RWPE2 (cell line): ENCODE results near the gene PDE4C.

Experiments
- ATAC-seq: fragments of 200-7000 bp; cut with Tn5 transposase; 3 replicates; pipeline ENCODE4 v1.9.1; 2021; ENCODE audit warnings: low read depth
- DNase-seq: peaks from one replicate; pipeline ENCODE4 v3.0.0-alpha.2; 2020; ENCODE audit warnings: low spot score
- H3K27ac ChIP-seq: fragments of 450-650 bp; 2 replicates; pipeline ENCODE4 v1.5.1; 2017; ENCODE audit warnings: mild to moderate bottlenecking; ENCODE audit not compliant: poor library complexity, severe bottlenecking
- H3K27me3 ChIP-seq: fragments of 250-450 bp; sonication (Bioruptor Pico); 2 replicates; pipeline ENCODE4 v1.5.1; 2021; ENCODE audit warnings: mild to moderate bottlenecking, moderate library complexity; ENCODE audit not compliant: insufficient read depth, poor library complexity, severe bottlenecking
- H3K36me3 ChIP-seq: fragments of 250-450 bp; sonication (Bioruptor Pico); 2 replicates; pipeline ENCODE4 v1.5.1; 2020; ENCODE audit warnings: low read depth, mild to moderate bottlenecking, moderate library complexity
- H3K4me1 ChIP-seq: fragments of 250-450 bp; sonication (Bioruptor Pico); 2 replicates; pipeline ENCODE4 v1.5.1; 2021; ENCODE audit warnings: mild to moderate bottlenecking, moderate library complexity; ENCODE audit not compliant: insufficient read depth, poor library complexity, severe bottlenecking
- H3K4me3 ChIP-seq: fragments of 250-450 bp; sonication (Bioruptor Pico); 2 replicates; pipeline ENCODE4 v1.5.1; 2021; ENCODE audit warnings: mild to moderate bottlenecking, moderate library complexity; ENCODE audit not compliant: severe bottlenecking
- H3K9me3 ChIP-seq: fragments of 250-450 bp; sonication (Bioruptor Pico); 2 replicates; pipeline ENCODE4 v1.5.1; 2021; ENCODE audit warnings: mild to moderate bottlenecking, moderate library complexity; ENCODE audit not compliant: severe bottlenecking
- TF ChIP-seq, protein P1 (sequence below): fragments of 450-650 bp; IDR thresholded peaks from one replicate; pipeline ENCODE4 v1.5.1; 2017; ENCODE audit warnings: mild to moderate bottlenecking, moderate library complexity; ENCODE audit not compliant: poor library complexity, severe bottlenecking

The PDE4C gene

DNA sequence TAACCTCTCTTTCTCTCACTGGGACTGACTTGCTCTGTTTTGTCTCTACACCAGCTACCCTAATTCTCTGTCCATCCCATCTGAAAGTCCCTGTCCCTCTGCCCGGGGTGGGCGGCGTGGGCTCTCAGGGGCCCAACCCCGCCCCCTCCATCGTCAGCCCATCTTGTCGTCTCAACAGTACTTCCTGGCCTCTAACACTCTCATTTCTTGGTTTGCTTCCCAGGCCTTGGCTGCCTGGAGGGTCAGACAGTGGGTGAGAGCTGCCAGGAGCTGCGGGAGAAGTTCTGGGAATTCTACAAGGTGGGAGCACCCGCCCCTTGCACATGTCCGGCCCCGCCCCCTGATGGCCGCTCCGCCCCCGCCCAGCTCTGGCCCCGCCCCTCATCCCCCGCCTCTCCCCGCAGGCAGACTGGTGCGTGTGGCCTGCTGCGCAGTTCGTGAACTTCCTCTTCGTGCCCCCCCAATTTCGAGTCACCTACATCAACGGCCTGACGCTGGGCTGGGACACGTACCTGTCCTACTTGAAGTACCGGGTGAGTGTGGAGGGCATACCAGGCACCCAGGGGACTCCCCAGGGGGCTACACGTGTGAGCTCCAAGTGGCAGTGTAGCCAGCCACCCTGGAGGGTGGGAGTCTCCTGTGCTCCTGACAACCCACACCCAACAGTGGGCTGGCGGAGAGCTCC is 31.5 kb downstream of the PDE4C start:
- H3K9me3 ChIP-seq = no peaks in the 10 kb centered on the region
- peaks cover 12% of the 10 kb centered on the region; the same call in 1 of the 2 replicates for H3K36me3 ChIP-seq
- H3K4me3 ChIP-seq = peak overlapping the region; percentile 69
- ATAC-seq (no peak), DNase-seq (no peak)
- peaks cover 2% of the 10 kb centered on the region for H3K4me1 ChIP-seq
- peak overlapping the region; percentile 44 for H3K27ac ChIP-seq
- TF ChIP-seq, protein P1, sequence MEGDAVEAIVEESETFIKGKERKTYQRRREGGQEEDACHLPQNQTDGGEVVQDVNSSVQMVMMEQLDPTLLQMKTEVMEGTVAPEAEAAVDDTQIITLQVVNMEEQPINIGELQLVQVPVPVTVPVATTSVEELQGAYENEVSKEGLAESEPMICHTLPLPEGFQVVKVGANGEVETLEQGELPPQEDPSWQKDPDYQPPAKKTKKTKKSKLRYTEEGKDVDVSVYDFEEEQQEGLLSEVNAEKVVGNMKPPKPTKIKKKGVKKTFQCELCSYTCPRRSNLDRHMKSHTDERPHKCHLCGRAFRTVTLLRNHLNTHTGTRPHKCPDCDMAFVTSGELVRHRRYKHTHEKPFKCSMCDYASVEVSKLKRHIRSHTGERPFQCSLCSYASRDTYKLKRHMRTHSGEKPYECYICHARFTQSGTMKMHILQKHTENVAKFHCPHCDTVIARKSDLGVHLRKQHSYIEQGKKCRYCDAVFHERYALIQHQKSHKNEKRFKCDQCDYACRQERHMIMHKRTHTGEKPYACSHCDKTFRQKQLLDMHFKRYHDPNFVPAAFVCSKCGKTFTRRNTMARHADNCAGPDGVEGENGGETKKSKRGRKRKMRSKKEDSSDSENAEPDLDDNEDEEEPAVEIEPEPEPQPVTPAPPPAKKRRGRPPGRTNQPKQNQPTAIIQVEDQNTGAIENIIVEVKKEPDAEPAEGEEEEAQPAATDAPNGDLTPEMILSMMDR = no peak
- H3K27me3 ChIP-seq = no peaks in the 10 kb centered on the region

DNA sequence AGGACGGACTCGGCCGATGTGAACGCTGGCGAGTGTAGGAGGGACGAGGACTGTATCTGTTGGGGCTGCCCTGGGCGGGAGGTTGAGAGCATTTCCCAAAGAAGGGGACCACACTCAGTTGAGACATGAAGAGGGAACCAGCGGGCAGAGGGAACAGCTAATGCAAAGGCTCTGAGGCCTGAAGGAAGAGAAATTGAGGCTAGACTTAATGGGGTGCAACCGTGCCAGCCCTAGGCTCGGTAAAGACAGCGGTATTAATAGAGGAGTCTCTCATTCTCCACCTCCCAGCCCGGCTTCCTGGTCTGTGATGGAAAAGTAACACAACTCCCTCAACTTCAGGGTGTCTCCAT is 32.1 kb downstream of the PDE4C start:
- H3K4me1 ChIP-seq = peaks cover 2% of the 10 kb centered on the region

DNA sequence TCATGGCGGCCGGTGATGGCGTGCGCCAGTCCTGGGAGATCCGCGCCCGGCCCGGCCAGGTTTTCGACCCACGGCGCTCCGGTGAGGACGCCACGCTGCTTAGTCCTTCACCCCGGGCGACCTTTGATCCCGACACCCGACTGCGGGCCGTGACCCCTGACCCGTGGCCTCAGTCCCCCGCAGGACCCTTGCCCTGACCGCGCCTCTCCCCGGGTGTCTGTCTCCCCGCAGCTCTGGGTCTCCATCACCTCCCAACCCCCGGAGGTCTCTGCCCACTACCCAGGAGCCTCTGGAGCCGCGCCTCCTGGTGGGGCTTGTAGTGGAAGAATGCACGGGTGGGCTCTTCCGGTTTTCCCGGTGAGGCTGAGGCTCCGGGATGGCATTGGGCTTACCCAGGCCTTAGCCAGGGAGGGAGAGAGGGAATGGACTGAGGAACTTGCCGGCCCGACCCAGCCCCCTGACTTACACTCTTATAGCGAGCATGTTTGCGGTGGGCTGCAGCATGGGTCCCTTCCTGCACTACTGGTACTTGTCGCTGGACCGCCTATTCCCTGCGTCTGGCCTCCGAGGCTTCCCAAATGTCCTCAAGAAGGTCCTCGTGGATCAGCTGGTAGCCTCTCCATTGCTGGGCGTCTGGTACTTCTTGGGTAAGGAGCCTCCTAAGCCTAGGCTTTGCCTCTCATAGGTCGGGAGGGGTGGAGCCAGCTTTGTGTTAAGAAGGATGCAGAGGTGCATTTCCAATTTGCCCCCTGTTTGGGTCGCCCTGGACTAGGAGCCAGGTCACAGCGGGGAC is 32.7 kb downstream of the PDE4C start:
- H3K9me3 ChIP-seq = no peaks in the 10 kb centered on the region
- H3K4me1 ChIP-seq = peaks cover 2% of the 10 kb centered on the region
- peak overlapping the region; percentile 69 for H3K4me3 ChIP-seq
- TF ChIP-seq, protein P1 = no peak
- ATAC-seq = no peak
- H3K27ac ChIP-seq = peak overlapping the region; percentile 44
- peaks cover 12% of the 10 kb centered on the region; the same call in 1 of the 2 replicates for H3K36me3 ChIP-seq
- no peak for DNase-seq
- H3K27me3 ChIP-seq = no peaks in the 10 kb centered on the region

More for the DNA sequence above, 32.1 kb downstream of the PDE4C start:
- peaks cover 12% of the 10 kb centered on the region; the same call in 1 of the 2 replicates for H3K36me3 ChIP-seq
- no peak for ATAC-seq
- H3K27me3 ChIP-seq = no peaks in the 10 kb centered on the region
- peak overlapping the region; percentile 44 for H3K27ac ChIP-seq
- H3K4me3 ChIP-seq = peak overlapping the region; percentile 69
- TF ChIP-seq, protein P1 = no peak
- H3K9me3 ChIP-seq = no peaks in the 10 kb centered on the region
- DNase-seq = no peak

DNA sequence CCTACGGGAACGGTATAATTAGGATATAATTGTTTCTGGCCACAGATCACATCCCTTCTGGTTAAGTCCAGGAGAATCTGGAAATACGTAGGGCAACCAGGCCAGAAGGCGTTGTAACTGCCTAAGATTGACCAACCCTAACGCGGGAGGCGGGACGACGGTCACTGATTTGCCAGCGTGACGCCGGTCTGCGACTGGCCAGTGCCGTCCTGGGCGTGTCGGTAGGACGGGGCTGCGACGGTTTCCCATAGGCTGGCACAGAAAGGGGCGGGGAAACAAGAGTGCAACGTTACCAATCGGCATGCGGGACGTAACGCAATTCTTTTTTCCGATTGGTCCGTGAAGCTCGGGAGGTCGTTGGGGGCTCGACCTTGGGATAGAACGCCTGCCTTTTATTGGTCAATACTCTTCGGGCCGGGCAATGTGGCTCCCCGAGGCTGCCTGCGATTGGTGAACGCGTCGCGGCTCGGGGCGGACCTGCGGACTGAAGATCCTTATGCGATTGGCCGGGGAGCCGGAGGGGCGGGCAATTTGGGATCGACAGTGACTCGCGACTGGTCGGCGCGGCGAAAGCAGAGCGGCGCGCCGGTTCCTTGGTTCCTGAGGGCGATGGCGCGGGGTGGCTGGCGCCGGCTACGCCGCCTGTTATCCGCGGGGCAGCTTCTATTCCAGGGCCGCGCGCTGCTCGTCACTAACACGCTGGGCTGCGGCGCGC is 33.4 kb downstream of the PDE4C start, which contains the start of gene MPV17L2:
Gene MPV17L2 (plus strand): TSS at position 546 of the 715 bp plus-strand sequence. CDS start 64 bp downstream, at position 610.
- H3K36me3 ChIP-seq = peaks cover 12% of the 10 kb centered on the region; the same call in 1 of the 2 replicates
- peak; percentile 99 for DNase-seq
- TF ChIP-seq, protein P1 = no peak
- peak within 1 kb of the TSS; percentile 69 for H3K4me3 ChIP-seq
- peaks cover 2% of the 10 kb centered on the region for H3K4me1 ChIP-seq
- H3K27ac ChIP-seq = peak within 1 kb of the TSS; percentile 88
- H3K27me3 ChIP-seq = no peaks in the 10 kb centered on the region
- peak; percentile 86 for ATAC-seq
- no peaks in the 10 kb centered on the region for H3K9me3 ChIP-seq
